HG03060 (cell line): Measurements from ENCODE around the gene EBP.
"Not testable (repeated sequence)": the region's sequence is repeated elsewhere in the genome, so short reads cannot be mapped to it uniquely, and the experiment has no call there.

Experiments
- ATAC-seq: cut with Tn5 transposase; IDR thresholded peaks from one replicate; pipeline ENCODE4 v1.9.1; 2021; ENCODE audit warnings: low read depth, moderate number of reproducible peaks; ENCODE audit not compliant: unreplicated experiment

EBP gene

DNA sequence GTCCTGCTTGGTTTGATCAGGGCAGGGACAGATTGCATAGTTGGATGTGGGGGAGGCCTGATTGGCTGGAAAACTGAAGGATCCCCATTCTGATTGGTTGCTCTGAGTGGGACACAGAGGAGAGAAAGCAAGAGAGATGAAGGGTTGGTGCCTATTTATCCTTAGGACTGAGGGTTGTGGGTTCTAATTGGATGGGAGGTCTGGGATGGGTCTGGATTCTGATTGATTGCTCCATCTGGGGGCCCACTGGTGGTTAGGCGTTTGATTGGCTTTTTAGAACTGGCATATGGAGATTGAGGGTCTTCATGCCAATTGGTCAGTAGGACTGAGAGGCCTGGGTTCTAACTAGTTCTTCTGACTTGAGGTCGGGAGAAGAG, 644 bp upstream of the EBP start:
- no peak for ATAC-seq

DNA sequence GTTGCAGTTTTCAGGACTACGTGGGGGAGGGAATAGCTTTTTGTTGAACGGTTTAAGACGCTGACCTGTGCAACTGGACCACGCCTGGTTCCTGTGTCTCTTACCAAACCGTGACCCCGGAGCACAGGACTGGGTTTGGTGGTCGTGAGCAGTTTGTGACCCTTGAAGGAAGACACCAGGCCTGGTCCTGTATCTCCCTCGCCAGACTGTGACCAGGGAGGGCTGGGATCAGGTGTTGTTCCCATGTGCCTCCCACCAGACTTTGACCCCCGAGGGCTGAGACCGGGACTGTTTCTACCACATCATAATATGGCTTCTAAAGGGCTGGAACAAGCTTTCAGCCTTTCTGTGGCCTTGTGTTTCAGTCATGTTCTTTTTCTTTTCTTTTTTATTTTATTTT, 683 bp downstream of the EBP start:
- no peak for ATAC-seq

DNA sequence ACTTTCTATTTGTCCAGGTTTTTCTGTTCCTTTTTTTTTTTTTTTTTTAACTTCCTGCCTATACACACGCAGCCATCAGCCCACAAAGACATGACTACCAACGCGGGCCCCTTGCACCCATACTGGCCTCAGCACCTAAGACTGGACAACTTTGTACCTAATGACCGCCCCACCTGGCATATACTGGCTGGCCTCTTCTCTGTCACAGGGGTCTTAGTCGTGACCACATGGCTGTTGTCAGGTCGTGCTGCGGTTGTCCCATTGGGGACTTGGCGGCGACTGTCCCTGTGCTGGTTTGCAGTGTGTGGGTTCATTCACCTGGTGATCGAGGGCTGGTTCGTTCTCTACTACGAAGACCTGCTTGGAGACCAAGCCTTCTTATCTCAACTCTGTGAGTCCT, 2.1 kb downstream of the EBP start:
- no peak for ATAC-seq

DNA sequence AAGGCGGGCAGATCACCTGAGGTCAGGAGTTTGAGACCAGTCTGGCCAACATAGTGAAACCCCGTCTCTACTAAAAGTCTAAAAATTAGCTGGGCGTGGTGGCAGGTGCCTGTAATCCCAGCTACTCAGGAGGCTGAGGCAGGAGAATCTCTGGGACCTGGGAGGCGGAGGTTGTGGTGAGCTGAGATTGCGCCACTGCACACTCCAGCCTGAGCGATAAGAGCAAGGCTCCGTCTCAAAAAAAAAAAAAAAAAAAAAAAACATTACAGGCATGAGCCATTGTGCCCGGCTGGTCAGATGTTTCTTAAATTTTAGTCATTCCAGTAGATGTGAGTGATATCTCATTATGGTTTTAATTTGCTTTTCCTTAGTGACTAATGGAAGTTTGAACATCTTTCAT, 4.2 kb downstream of the EBP start:
- not testable (repeated sequence) for ATAC-seq

DNA sequence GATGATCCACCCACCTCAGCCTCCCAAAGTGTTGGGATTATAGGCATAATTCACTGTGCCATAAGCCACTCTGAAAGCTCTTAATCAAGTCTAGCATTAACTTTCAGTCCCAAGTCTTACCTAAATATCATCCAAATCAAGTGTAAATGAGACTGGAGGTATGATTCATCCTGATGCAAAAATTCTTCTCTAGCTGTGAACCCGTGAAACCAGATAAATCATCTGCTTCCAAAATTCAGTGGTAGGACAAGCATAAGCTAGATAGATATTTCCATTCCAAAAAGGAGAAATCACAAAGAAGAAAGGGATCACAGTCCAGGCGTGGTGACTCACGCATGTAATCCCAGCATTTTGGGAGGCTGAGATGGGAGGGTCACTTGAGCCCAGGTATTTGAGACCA, 9.1 kb downstream of the EBP start:
- no peak for ATAC-seq

DNA sequence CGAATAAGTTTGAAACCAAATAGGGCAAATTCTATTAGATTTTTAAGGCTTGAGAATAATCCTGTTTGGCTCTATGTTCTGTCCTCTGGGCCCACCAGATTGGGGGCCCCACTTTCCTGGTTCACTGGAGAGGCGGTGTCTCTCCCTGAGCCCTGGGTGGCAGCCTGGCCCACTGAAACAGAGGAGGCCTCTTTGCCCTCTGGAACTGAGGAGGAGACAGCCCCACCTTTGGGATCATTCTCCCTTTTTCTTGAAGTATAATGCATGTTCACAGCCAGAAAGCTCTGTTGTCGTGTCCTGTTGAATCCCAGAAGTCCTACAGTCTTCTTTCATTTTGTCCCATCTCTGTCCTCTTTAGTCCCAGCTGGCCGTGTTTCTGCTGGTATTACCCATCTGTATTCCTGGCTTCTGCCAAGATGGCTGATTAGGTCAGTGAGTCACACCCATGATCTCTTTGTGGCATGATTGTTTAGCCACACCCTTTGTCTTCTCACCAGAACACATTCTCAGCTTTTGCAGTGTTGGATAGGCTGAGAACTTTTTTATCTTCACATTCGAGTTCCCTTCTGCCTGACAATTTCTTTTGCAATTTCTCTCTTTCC, 9.9 kb downstream of the EBP start:
- ATAC-seq, result no peak

DNA sequence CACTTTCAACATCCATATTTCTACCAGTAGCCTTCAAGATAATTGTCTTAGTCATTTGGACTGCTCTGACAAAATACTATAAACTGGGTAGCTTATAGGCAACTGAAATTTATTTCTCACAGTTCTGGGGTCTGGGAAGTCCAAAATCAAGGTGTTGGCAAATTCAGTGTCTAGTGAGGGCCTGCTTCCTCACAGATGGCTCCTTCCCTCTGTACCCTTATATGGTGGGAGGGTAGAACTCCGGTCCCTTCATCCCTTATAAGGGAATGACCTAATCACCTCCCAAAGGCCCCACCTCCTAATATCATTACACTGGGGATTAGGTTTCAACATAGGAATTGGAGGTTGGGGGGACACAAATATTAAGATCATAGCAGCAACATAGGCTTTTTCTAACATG, 10.6 kb downstream of the EBP start:
- no peak for ATAC-seq

GRCh38 chrX:48533165-48533564, 11.6 kb downstream of the EBP start:
- ATAC-seq, result no peak

DNA sequence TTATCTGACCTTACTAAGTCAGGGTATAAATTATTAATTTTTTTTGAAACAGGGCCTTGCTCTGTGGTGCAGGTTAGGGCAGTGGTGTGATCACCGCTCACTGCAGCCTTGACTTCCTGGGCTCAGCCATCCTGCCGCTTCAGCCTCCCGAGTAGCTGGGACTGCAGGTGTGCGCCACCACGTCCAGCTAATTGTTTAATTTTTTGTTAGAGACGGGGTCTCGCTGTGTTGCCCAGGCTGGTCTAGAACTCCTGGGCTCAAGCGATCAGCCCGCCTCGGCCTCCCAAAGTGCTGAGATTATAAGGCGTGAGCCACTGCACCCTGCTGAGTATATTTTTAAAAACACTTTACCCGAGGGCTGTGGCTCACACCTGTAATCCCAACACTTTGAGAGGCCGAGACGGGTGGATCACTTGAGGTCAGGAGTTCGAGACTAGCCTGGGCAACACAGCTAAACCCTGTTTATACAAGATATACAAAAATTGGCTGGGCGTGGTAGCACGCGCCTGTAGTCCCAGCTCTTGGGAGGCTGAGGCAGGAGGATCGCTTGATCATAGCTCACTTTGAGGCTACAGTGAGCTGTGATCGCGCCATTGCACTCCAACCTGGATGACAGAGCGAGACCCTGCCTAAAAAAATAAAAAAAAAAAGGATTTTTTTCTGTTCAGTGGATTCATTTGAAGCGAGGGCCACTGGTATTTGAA, 17.2 kb downstream of the EBP start:
- ATAC-seq, result no peak

GRCh38 chrX:48539345-48540027, 17.9 kb downstream of the EBP start, which contains the start of gene TBC1D25:
TBC1D25 (plus strand) TSS chrX:48539714; CDS start chrX:48539798, 84 bp downstream.
- ATAC-seq, result no peak

GRCh38 chrX:48540028-48540375, 18.4 kb downstream of the EBP start:
- no peak for ATAC-seq

- no peak for ATAC-seq
Observed at GRCh38 chrX:48540480-48540879, 18.9 kb downstream of the EBP start.

GRCh38 chrX:48541140-48541814, 19.7 kb downstream of the EBP start:
- no peak for ATAC-seq

GRCh38 chrX:48548871-48549270, 27.3 kb downstream of the EBP start:
- no peak for ATAC-seq

- not testable (repeated sequence) for ATAC-seq
Observed at GRCh38 chrX:48555731-48556325, 34.2 kb downstream of the EBP start.

GRCh38 chrX:48558271-48558670, 36.7 kb downstream of the EBP start:
- ATAC-seq, result no peak

GRCh38 chrX:48559636-48560035, 38.0 kb downstream of the EBP start:
- no peak for ATAC-seq

DNA sequence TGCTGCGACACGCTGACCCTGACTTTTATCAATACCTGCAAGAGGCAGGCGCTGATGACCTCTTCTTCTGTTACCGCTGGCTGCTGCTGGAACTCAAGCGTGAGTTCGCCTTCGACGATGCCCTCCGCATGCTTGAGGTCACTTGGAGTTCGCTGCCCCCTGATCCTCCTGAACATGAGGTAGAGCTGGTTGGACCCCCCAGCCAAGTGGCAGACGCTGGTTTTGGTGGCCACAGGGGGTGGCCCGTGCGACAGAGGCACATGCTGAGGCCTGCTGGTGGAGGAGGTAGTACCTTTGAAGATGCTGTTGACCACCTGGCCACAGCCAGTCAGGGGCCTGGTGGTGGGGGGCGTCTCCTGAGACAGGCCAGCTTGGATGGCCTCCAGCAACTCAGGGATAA, 38.4 kb downstream of the EBP start:
- no peak for ATAC-seq

DNA sequence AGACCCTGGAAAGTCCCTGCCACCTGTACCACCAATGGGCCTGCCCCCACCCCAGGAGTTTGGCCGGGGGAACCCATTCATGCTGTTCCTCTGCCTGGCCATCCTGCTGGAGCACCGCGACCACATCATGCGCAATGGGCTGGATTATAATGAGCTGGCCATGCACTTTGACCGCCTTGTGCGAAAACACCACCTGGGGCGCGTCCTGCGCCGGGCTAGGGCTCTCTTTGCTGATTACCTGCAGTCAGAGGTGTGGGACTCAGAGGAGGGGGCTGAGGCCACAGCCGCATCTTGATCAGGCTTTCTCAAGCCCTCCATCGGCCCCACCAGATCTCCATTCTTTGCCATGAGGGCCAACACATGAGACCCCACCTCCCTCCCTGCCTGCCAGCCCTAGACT, 39.1 kb downstream of the EBP start:
- ATAC-seq, result no peak

DNA sequence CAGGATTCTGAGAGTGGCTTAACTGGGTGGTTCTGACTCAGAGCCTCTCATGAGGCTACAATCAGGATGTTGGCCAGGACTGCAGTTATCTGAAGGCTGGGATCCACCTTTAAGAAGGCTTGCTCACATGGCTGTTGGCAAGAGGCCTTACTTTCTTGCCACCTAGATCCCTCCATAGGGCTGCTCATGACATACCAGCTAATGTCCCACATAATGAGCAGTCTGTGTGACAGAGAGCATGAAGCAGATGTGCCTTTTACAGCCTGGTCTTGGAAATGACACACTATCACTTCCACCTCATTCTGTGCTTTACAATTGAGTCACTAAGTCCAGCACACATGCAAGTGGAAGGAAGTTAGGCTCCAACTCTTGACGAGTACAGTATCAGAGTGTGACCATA, 48.4 kb downstream of the EBP start:
- no peak for ATAC-seq

GRCh38 chrX:48573690-48574269, 52.2 kb downstream of the EBP start:
- no peak for ATAC-seq
